K562 (cell line): ENCODE results near the gene EOLA1. TPM values are rescaled to one million over a fixed set of nuclear protein-coding genes. Genes with fewer than 3 reads are reported as not detected.

Experiments used
- ATAC-seq: fragments of 200-7000 bp; cut with Tn5 transposase; 3 replicates; pipeline ENCODE4 v1.9.1; 2020; ENCODE audit warnings: moderate library complexity
- Bru-seq: library from RNA; stranded (reverse); fragments of 400-500 nt; gene quantifications from one replicate; lab custom pipeline; 2021; lab: Mats Ljungman, UMichigan
- BruChase-seq, 2 experiments: library from RNA; stranded (reverse); fragments of 400-500 nt; gene quantifications; one replicate each; lab custom pipeline; 2021; lab: Mats Ljungman, UMichigan
- BruUV-seq: library from RNA; stranded (reverse); fragments of 400-500 nt; replicated peaks from 2 replicates; lab custom pipeline; 2021; lab: Mats Ljungman, UMichigan
- CTCF ChIA-PET: fragments of 300-600 bp; formaldehyde crosslinking; extraction: SDS; loops from one replicate; lab custom pipeline; 2021; ENCODE audit warnings: low intra/inter-chr PET ratio; lab: Yijun Ruan, JAX
- POLR2A ChIA-PET: fragments of 300-600, 350-650 bp; sonication (Branson Sonifier 250); formaldehyde crosslinking; extraction: SDS; loops from one replicate; lab custom pipeline; 2021; ENCODE audit warnings: antibody characterized with exemption, inconsistent platforms; lab: Yijun Ruan, JAX
- DNase-seq, 4 experiments: peaks; one replicate each; pipeline versions ENCODE4 v3.0.0 to v3.0.0-alpha.2; 2011 to 2018; ENCODE audit warnings: low spot score in 3 of 4, mixed read lengths in 3 of 4; ENCODE audit errors: extremely low read depth in 1 of 4
- FAIRE-seq: peaks from 2 replicates; lab custom pipeline; 2011; peaks lifted over from hg19 to GRCh38; lab: Jason Lieb, UNC
- H2AFZ ChIP-seq: 2 replicates; pipeline ENCODE4 v1.6.0; 2011; ENCODE audit warnings: low read depth, low read length, control low read depth, inconsistent platforms
- H3K27ac ChIP-seq: fragments of 200-600 bp; 3 replicates; pipeline ENCODE4 v1.8.0; 2011; ENCODE audit warnings: low read depth, mild to moderate bottlenecking, control low read depth, inconsistent platforms, low read length, moderate library complexity, mixed read lengths; ENCODE audit errors: extremely low read depth
- H3K27me3 ChIP-seq, 2 experiments: fragments of 300-600 bp in 1 of 2; 2 replicates in 1 of 2; 3 replicates in 1 of 2; pipeline versions ENCODE4 v1.6.0 to v1.8.0; 2011; ENCODE audit warnings: inconsistent platforms in 2 of 2, low read length in 2 of 2, mild to moderate bottlenecking in 1 of 2, mixed read lengths in 1 of 2, moderate library complexity in 1 of 2; ENCODE audit not compliant: control insufficient read depth in 2 of 2, insufficient read depth in 2 of 2
- H3K36me3 ChIP-seq: fragments of 300-600 bp; 3 replicates; pipeline ENCODE4 v1.8.0; 2011; ENCODE audit warnings: mild to moderate bottlenecking, low read length, inconsistent platforms; ENCODE audit not compliant: control insufficient read depth, insufficient read depth
- H3K4me1 ChIP-seq, 2 experiments: fragments of 200-600 bp in 1 of 2; replicated peaks in 1 of 2; 2 replicates in 1 of 2; 3 replicates in 1 of 2; pipeline versions ENCODE4 v1.5.1 to v1.8.0; 2011; ENCODE audit warnings: inconsistent platforms in 2 of 2, low read length in 2 of 2, mild to moderate bottlenecking in 1 of 2, mixed read lengths in 1 of 2, moderate library complexity in 1 of 2; ENCODE audit not compliant: control insufficient read depth in 2 of 2, insufficient read depth in 2 of 2
- H3K4me2 ChIP-seq: 2 replicates; pipeline ENCODE4 v1.6.1; 2011; ENCODE audit warnings: low read length, control low read depth, inconsistent platforms, mixed read lengths; ENCODE audit not compliant: insufficient read depth
- H3K4me3 ChIP-seq: fragments of 200-600 bp; sonication (generic), shearing (Covaris generic); 2 replicates; pipeline ENCODE4 v1.5.1; 2016; ENCODE audit warnings: control low read depth, inconsistent platforms
- H3K79me2 ChIP-seq: fragments of 200-600 bp; 3 replicates; pipeline ENCODE4 v1.8.0; 2011; ENCODE audit warnings: low read length, inconsistent platforms; ENCODE audit not compliant: control insufficient read depth, insufficient read depth
- H3K9ac ChIP-seq, 2 experiments: 2 replicates each; pipeline versions ENCODE4 v1.6.0 to v1.6.1; 2011; ENCODE audit warnings: low read depth in 2 of 2, low read length in 2 of 2, control low read depth in 1 of 2, inconsistent platforms in 1 of 2, mild to moderate bottlenecking in 1 of 2, mixed read lengths in 1 of 2; ENCODE audit not compliant: insufficient read depth in 1 of 2
- H3K9me1 ChIP-seq: one replicate; pipeline ENCODE4 v1.6.0; 2011; ENCODE audit warnings: inconsistent platforms, mild to moderate bottlenecking, low read length, moderate library complexity; ENCODE audit not compliant: control insufficient read depth, insufficient read depth
- H3K9me3 ChIP-seq: replicated peaks from 2 replicates; pipeline ENCODE4 v1.5.1; 2011; ENCODE audit warnings: low read depth, low read length, inconsistent platforms; ENCODE audit not compliant: control insufficient read depth, insufficient read depth
- H4K20me1 ChIP-seq: replicated peaks from 2 replicates; pipeline ENCODE4 v1.6.1; 2011; ENCODE audit warnings: low read length, inconsistent platforms, mixed read lengths; ENCODE audit not compliant: control insufficient read depth, insufficient read depth
- ATF3 ChIP-seq, 2 experiments: fragments of 450-650 bp in 1 of 2; sonication (generic) in 1 of 2; formaldehyde crosslinking in 1 of 2; IDR thresholded peaks in 1 of 2; conservative IDR thresholded peaks in 1 of 2; 2 replicates each; pipeline versions ENCODE4 v1.6.1 to v1.8.1; 2016 to 2023; ENCODE audit warnings: mild to moderate bottlenecking in 2 of 2, moderate library complexity in 2 of 2, inconsistent platforms in 1 of 2, missing genetic modification reagents in 1 of 2
- CBFA2T2 ChIP-seq: fragments of 450-650 bp; conservative IDR thresholded peaks from 2 replicates; pipeline ENCODE4 v1.6.1; 2017; ENCODE audit warnings: mild to moderate bottlenecking
- CEBPG ChIP-seq, 3 experiments: fragments of 200-800 bp in 1 of 3; sonication (Bioruptor generic) in 1 of 3; sonication (generic) in 1 of 3; formaldehyde crosslinking in 1 of 3; IDR thresholded peaks in 2 of 3; conservative IDR thresholded peaks in 1 of 3; 2 replicates each; pipeline versions ENCODE4 v1.6.1 to v1.8.0; 2016 to 2022; ENCODE audit warnings: missing compliant biosample characterization in 2 of 3, missing genetic modification characterization in 2 of 3, mild to moderate bottlenecking in 1 of 3, missing genetic modification reagents in 1 of 3
- GATAD2A ChIP-seq: fragments of 450-650 bp; IDR thresholded peaks from 2 replicates; pipeline ENCODE4 v1.6.1; 2017
- KDM1A ChIP-seq, 2 experiments: fragments of 450-650 bp; IDR thresholded peaks; 2 replicates each; pipeline ENCODE4 v1.6.1; 2016; ENCODE audit warnings: mild to moderate bottlenecking in 2 of 2
- MAFF ChIP-seq: IDR thresholded peaks from 2 replicates; pipeline ENCODE4 v1.6.1; 2012; ENCODE audit warnings: low read length, improper control_type of control experiment
- NCOA1 ChIP-seq: fragments of 450-650 bp; IDR thresholded peaks from 2 replicates; pipeline ENCODE4 v1.6.1; 2016; ENCODE audit warnings: low read depth
- PHF8 ChIP-seq: fragments of 200-600 bp; sonication (generic); IDR thresholded peaks from 2 replicates; pipeline ENCODE4 v1.6.1; 2012; ENCODE audit warnings: mixed run types, mild to moderate bottlenecking, inconsistent platforms, low read length, moderate library complexity, borderline replicate concordance
- POLR2B ChIP-seq: fragments of 450-650 bp; IDR thresholded peaks from 2 replicates; pipeline ENCODE4 v1.6.1; 2018; ENCODE audit warnings: low read depth; ENCODE audit not compliant: partially characterized antibody
- RCOR1 ChIP-seq, 2 experiments: IDR thresholded peaks; 2 replicates each; pipeline ENCODE4 v1.6.1; 2012; ENCODE audit warnings: low read depth in 2 of 2, low read length in 2 of 2, borderline replicate concordance in 1 of 2, improper control_type of control experiment in 1 of 2
- THRA ChIP-seq: fragments of 450-650 bp; IDR thresholded peaks from 2 replicates; pipeline ENCODE4 v1.6.1; 2017; ENCODE audit warnings: mild to moderate bottlenecking, moderate library complexity
- WGBS: fragments of 100-300 bp; shearing (Covaris generic); methylation state at CpG from one replicate; pipeline ENCODE4 v1.1.6; 2016; ENCODE audit warnings: low coverage, mixed read lengths; ENCODE audit not compliant: insufficient coverage; ENCODE audit errors: missing lambda C conversion rate; 5-methylcytosine and 5-hydroxymethylcytosine counted together
- in situ Hi-C: fragments of 300-500 bp; cut with MboI; formaldehyde crosslinking; loops from 4 replicates; pipeline ENCODE4 v1.15.0; 2018; ENCODE audit warnings: inconsistent platforms, mixed read lengths
- intact Hi-C: fragments of 100-400 bp; cut with micrococcal nuclease; formaldehyde crosslinking; loops from 2 replicates; pipeline ENCODE4 v1.14.2; 2022
- long read RNA-seq, 3 experiments: library from polyadenylated mRNA in 2 of 3; library from RNA in 1 of 3; unstranded in 2 of 3; stranded (forward) in 1 of 3; transcript quantifications; one replicate each; pipeline ENCODE4 v2.0.0, GENCODE V29; 2019 to 2022
- polyA minus RNA-seq, 3 experiments: library from RNA; depleted of rRNA, polyadenylated mRNA; stranded (reverse); fragments of >200 nt; gene quantifications; 2 replicates each; pipeline ENCODE4 v1.2.3, GENCODE V29; 2011
- polyA plus RNA-seq, 8 experiments: library from polyadenylated mRNA; depleted of rRNA in 4 of 8; stranded (reverse) in 5 of 8; unstranded in 3 of 8; fragments of >200 nt; fragmentation: Nextera tagmentation in 2 of 8; fragmentation: Illumina TruSeq in 1 of 8; extraction: Ambion mirVana in 2 of 8; extraction: Trizol in 1 of 8; gene quantifications; 2 replicates each; pipeline versions ENCODE4 v1.2.1 to v1.2.3, GENCODE V29; 2011 to 2014; ENCODE audit warnings: inconsistent platforms in 1 of 8, missing spikeins in 1 of 8
- total RNA-seq, 7 experiments: library from RNA; depleted of rRNA in 6 of 7; stranded (reverse); fragments of >200 nt in 6 of 7; fragmentation: Illumina TruSeq in 2 of 7; extraction: Trizol in 2 of 7; gene quantifications; 2 replicates each; pipeline versions ENCODE4 v1.2.1 to v1.2.3, GENCODE V29; 2011 to 2021; ENCODE audit warnings: low replicate concordance in 1 of 7

Gene EOLA1
- 15.2 and 24.3 TPM in 2 replicates for total RNA-seq (2011; cell fraction: chromatin; rRNA removed; ENCODE audit: low replicate concordance)
- total RNA-seq (2011; cell fraction: nucleolus; rRNA removed), result 14.3 and 19.2 TPM in 2 replicates
- 14.2 and 19.9 TPM in 2 replicates for total RNA-seq (2011; cell fraction: nucleoplasm; rRNA removed)
- 14.4 and 16.7 TPM in 2 replicates for total RNA-seq (2014; rRNA removed)
- total RNA-seq (2014; rRNA removed; fragmentation: Illumina TruSeq; extraction: Trizol), result 18.0 and 18.1 TPM in 2 replicates
- 20.8 and 21.6 TPM in 2 replicates for total RNA-seq (2015; rRNA removed; fragmentation: Illumina TruSeq; extraction: Trizol)
- 20.9 and 23.0 TPM in 2 replicates for total RNA-seq (2021)
- polyA plus RNA-seq (2011; rRNA removed), result 25.6 and 32.9 TPM in 2 replicates
- polyA plus RNA-seq (2011; cell fraction: cytosol; rRNA removed), result 15.7 and 19.0 TPM in 2 replicates
- 21.4 and 23.6 TPM in 2 replicates for polyA plus RNA-seq (2011; cell fraction: nucleus; rRNA removed)
- 22.8 and 26.0 TPM in 2 replicates for polyA plus RNA-seq (2012)
- polyA plus RNA-seq (2014; fragmentation: Illumina TruSeq; extraction: Trizol), result 19.5 and 20.7 TPM in 2 replicates
- polyA plus RNA-seq (2014; fragmentation: Nextera tagmentation; extraction: Ambion mirVana), result 10 to 100 TPM in 1 of 2 experiments, 1 to 10 TPM in 1; 6.3 to 12.2 TPM
- polyA plus RNA-seq (2014; rRNA removed), result 17.5 and 18.2 TPM in 2 replicates
- 11.3 and 12.2 TPM in 2 replicates for polyA minus RNA-seq (2011; rRNA and poly(A)+ RNA removed)
- 8.0 and 8.7 TPM in 2 replicates for polyA minus RNA-seq (2011; cell fraction: cytosol; rRNA and poly(A)+ RNA removed)
- polyA minus RNA-seq (2011; cell fraction: nucleus; rRNA and poly(A)+ RNA removed), result 16.7 and 24.5 TPM in 2 replicates
- percentile 59 among the genes with signal in this experiment for Bru-seq, nascent RNA
- BruChase-seq, experiment 1, labeled RNA remaining after a 2-hour chase, result percentile 54 among the genes with signal in this experiment
- percentile 59 among the genes with signal in this experiment for BruChase-seq, experiment 2, labeled RNA remaining after a 6-hour chase
- long read RNA-seq, experiment 1, transcript CXorf40A-204 (5 exons, 1,403 nt), result major isoform, 15 of 32 reads
- long read RNA-seq, experiment 1, partial matches to known transcripts, result 0 of 32 reads
- long read RNA-seq, experiment 1, other reads (novel, unspliced or antisense), result 11 of 32 reads
- long read RNA-seq, experiment 2, transcript CXorf40A-204 (5 exons, 1,403 nt), result major isoform, 17 of 30 reads
- long read RNA-seq, experiment 2, partial matches to known transcripts, result 0 of 30 reads
- long read RNA-seq, experiment 2, other reads (novel, unspliced or antisense), result 10 of 30 reads
- long read RNA-seq, experiment 3, transcript CXorf40A-204 (5 exons, 1,403 nt), result major isoform, 14 of 23 reads
- long read RNA-seq, experiment 3, partial matches to known transcripts, result 0 of 23 reads
- long read RNA-seq, experiment 3, other reads (novel, unspliced or antisense), result 5 of 23 reads

- Histone ChIP-seq H3K9me3 (no peaks in the 10 kb centered on the region), H3K4me3 (peak within 1 kb of the TSS; percentile 71), H3K79me2 (peaks cover 9% of the 10 kb centered on the region; the same call in 1 of the 3 replicates), H4K20me1 (no peaks in the 10 kb centered on the region; the same call in 1 of the 2 replicates), H3K4me1 (peaks cover 8 to 16% of the 10 kb centered on the region in 2 experiments; a peak in 4 of 5 replicates), H3K4me2 (peak within 1 kb of the TSS; percentile 91), H3K9ac (peak within 1 kb of the TSS; percentile 74 to 95), H3K27ac (peak within 1 kb of the TSS; percentile 81; the same call in 2 of the 3 replicates), H2AFZ (peak within 1 kb of the TSS; percentile 100), H3K27me3 (no peaks in the 10 kb centered on the region), H3K36me3 (no peaks in the 10 kb centered on the region), H3K9me1 (no peaks in the 10 kb centered on the region)
- WGBS, result 0% methylated on average over 45 of the region's 71 CpGs
- DNase-seq, result peak in 3 of 4 experiments; percentile 64 to 94 (median 77)
- in situ Hi-C loops, result no loop called here
- ATAC-seq, result peak; percentile 79
- CTCF ChIA-PET, result no interaction called here
- peak; percentile 97 for FAIRE-seq
- no TSS peak for BruUV-seq
- intact Hi-C loops, result loop anchor here (5.0 kb wide), 1 partner anchor 34 kb away; the partner anchor contains the start of gene IDS
- POLR2A ChIA-PET, result interaction anchor here (1.6 kb wide), 1 partner anchor 35 kb away, joined by 4 read pairs; the partner anchor contains the start of gene IDS
- TF ChIP-seq KDM1A (IDR thresholded peaks at IDR 0.05) (peak in 1 of 2 experiments; percentile 72; a peak in 2 of 4 replicates), GATAD2A (0 out of 2 replicates have a peak, but pooled peaks have one; percentile 11), THRA (no peak), CEBPG (CRISPR knock-in tag; IDR thresholded peaks at IDR 0.05) (0 out of 2 replicates have a peak, but pooled peaks have one; percentile 22), CEBPG (tag; conservative IDR thresholded peaks at IDR 0.05 in 1 of 2, IDR thresholded peaks at IDR 0.05 in 1 of 2) (no peak), MAFF (no peak), RCOR1 (IDR thresholded peaks at IDR 0.05; ENCODE audit: borderline replicate concordance in 1 of 2, low read depth in 2 of 2, low read length in 2 of 2) (peak in 1 of 2 experiments; percentile 40; a peak in 1 of 4 replicates), ATF3 (IDR thresholded peaks at IDR 0.05) (peak; percentile 32; the same call in 1 of the 2 replicates), ATF3 (CRISPR knock-in tag; conservative IDR thresholded peaks at IDR 0.05) (0 out of 2 replicates have a peak, but pooled peaks have one; percentile 50), POLR2B (peak; percentile 44), CBFA2T2 (no peak), PHF8 (peak; percentile 57; the same call in 1 of the 2 replicates), NCOA1 (peak; percentile 34; the same call in 1 of the 2 replicates)
Measured at GRCh38 chrX:149540621-149541520, at the start of gene EOLA1. Gene EOLA1, plus strand, starts transcription at chrX:149541012. Its CDS starts 4,619 bp downstream, at chrX:149545631.
